ENCODE data around the gene STK16. TPM values are rescaled to one million over a fixed set of nuclear protein-coding genes. Genes with fewer than 3 reads are reported as not detected.

STK16 gene
- total RNA-seq, 2 donors from 2014 or later: 15.6 to 17.4 TPM

- ATAC-seq: no peak
- intact Hi-C loops (cut with DNase I): loop anchor here (2.0 to 10.0 kb wide), 2 partner anchors 15 to 49 kb away; partner anchors contain the start of genes DNAJB2 (in 1 of the 2), GLB1L (in 1 of the 2) and STK16 (in 1 of the 2)
- DNase-seq: no peak
These were observed 48.5 kb downstream of the STK16 start for GRCh38 chr2:219293736-219294231.

DNA sequence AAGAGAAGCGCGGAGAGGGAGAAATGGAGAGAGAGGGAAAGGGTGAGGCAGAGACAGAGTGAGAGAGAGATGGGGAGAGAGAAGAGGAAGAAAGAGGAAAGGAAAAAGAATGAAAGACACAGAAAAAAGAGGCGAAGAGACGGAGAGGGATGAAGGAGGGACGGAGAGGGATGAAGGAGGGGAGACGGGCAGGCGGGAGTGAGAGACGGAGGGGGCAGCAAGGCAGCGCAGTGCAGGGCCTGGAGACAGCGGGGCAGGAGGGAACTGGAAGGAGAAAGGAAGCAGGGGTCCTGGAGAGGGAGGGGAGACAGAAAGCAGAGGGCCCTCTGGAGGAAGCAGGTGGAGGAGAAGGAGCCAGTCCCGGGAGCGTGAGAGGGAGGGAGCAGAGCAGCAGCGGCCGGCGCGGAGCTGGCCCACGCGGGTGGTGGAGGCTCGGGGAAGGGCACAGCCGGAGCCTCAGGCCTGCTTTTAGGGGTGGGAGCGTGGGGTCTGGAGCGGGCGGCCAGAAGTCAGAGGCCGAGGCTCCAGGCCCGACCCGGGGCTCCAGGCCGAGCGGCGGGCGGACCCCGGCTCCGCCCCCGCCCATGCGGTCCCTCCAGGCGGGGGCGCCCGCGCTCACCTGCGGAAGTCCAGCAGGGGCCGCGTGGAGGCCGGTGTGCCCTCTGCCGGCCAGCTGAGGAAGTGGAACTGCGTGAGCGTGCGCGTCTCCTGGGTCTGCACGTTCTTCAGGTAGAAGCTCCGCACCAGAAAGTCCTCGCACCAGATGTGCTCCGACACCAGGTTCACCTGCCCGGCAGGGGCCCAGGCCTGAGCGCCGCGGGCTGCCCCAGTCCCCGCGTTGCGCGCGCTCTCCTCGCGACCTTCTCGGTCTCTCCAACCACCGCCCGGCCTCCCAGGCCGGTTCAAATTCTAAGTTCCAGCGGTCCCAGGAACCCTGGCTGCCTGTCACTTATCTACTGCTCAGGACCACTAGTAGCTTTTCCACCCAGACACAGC lies 49.4 kb downstream of the STK16 start:
- DNase-seq (peak; percentile 90), ATAC-seq (peak; percentile 88 to 92)
- intact Hi-C loops (cut with DNase I): loop anchor here (2.0 to 10.0 kb wide), 3 partner anchors 16 to 132 kb away; partner anchors contain the start of genes DNAJB2 (in 1 of the 2), GLB1L (in 1 of the 2), NHEJ1 (in 1 of the 2) and STK16 (in 1 of the 2)

GRCh38 chr2:219296142-219296541 lies 50.9 kb downstream of the STK16 start:
- ATAC-seq (no peak), DNase-seq (no peak)
- intact Hi-C loops (cut with DNase I): loop anchor here in 1 of 2 donors (5.0 to 10.0 kb wide), 2 partner anchors 51 to 134 kb away; partner anchors contain the start of genes GLB1L, NHEJ1 and STK16

- intact Hi-C loops (cut with DNase I): loop anchor here in 1 of 2 donors (5.0 to 10.0 kb wide), 2 partner anchors 52 to 135 kb away; partner anchors contain the start of genes GLB1L, NHEJ1 and STK16
- no peak for DNase-seq
- ATAC-seq: no peak
These were observed 51.5 kb downstream of the STK16 start for GRCh38 chr2:219296631-219297391.

GRCh38 chr2:219297766-219298456 lies 52.6 kb downstream of the STK16 start:
- ATAC-seq (no peak), DNase-seq (no peak)
- intact Hi-C loops (cut with DNase I): loop anchor here (2.0 to 10.0 kb wide), 3 partner anchors 53 to 137 kb away; partner anchors contain the start of genes NHEJ1 (in 2 of the 2), GLB1L (in 1 of the 2) and STK16 (in 1 of the 2)

DNA sequence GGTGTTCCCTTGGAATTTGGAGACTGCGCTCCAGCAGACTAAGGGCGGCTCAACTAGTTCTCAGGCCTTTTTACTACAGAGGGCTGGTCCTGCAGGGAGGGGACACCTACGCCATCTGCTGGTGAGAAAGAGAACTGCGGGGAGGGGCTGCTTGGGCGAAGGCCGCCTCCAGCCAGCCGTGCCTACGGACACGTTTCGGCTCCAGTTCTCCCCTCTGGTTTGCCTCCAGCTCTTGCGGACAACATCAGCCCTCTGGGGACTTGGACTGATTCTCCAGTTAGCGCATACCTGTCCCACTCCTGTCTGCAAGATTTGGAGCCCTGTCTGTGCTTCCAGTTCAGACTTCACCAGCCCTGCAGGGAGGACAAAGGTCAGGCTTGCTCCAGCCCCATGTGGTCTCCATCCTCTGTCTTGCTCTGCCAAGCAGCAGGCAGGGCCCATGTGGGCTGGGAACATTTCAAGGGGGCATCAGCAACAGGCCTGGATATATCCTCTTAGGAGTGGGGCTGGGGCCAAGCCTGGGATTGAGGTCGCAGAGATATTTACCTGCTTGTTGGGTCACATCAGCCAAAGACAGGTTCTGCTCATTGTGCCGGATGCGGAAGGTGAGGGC lies 53.6 kb downstream of the STK16 start:
- intact Hi-C loops (cut with DNase I): loop anchor here (2.0 to 10.0 kb wide), 3 partner anchors 54 to 138 kb away; partner anchors contain the start of genes NHEJ1 (in 2 of the 2), GLB1L (in 1 of the 2) and STK16 (in 1 of the 2)

GRCh38 chr2:219299372-219299760 lies 54.1 kb downstream of the STK16 start:
- DNase-seq: no peak
- ATAC-seq: no peak
- intact Hi-C loops (cut with DNase I): loop anchor here (2.0 to 10.0 kb wide), 3 partner anchors 55 to 139 kb away; partner anchors contain the start of genes NHEJ1 (in 2 of the 2), GLB1L (in 1 of the 2) and STK16 (in 1 of the 2)

More for the DNA sequence above, 53.6 kb downstream of the STK16 start:
- ATAC-seq (peak; percentile 65 to 70), DNase-seq (peak; percentile 85)

Small RNA genes within 50 kb of the gene (microRNA-seq; reads per million reads assigned to microRNA genes)
- gene MIR153-1: 0 to 0.20 reads per million in 2 donors

Other genes with a start within 250 kb of the STK16 start
- not detected for gene CFAP65, start 204.0 kb upstream of the STK16 start, total RNA-seq
- not detected for gene IHH, start 184.6 kb upstream of the STK16 start, total RNA-seq
- 1 to 10 TPM; 4.7 to 6.9 TPM for gene NHEJ1, start 84.7 kb upstream of the STK16 start, total RNA-seq
- gene SLC23A3, start 75.5 kb upstream of the STK16 start, total RNA-seq: under 1 TPM; 0.47 to 0.50 TPM
- gene CNPPD1, start 68.6 kb upstream of the STK16 start, total RNA-seq: 10 to 100 TPM; 46.9 to 56.9 TPM
- 10 to 100 TPM; 43.4 to 46.0 TPM for gene RETREG2, start 67.2 kb upstream of the STK16 start, total RNA-seq
- gene ZFAND2B, start 38.7 kb upstream of the STK16 start, total RNA-seq: 10 to 100 TPM; 21.2 to 26.5 TPM
- gene ABCB6, start 26.5 kb upstream of the STK16 start, total RNA-seq: 10 to 100 TPM; 14.2 to 23.0 TPM
- gene ATG9A, start 15.8 kb upstream of the STK16 start, total RNA-seq: 10 to 100 TPM; 69.0 to 74.4 TPM
- gene ANKZF1, start 15.7 kb upstream of the STK16 start, total RNA-seq: 10 to 100 TPM; 16.0 to 20.3 TPM
- gene GLB1L, start within 50 bp of the STK16 start, total RNA-seq: 1 to 10 TPM; 4.7 to 4.9 TPM
- gene TUBA4B, start 7.8 kb downstream of the STK16 start, total RNA-seq: not detected
- 10 to 100 TPM; 42.1 to 72.9 TPM for gene TUBA4A, start 8.4 kb downstream of the STK16 start, total RNA-seq
- 10 to 100 TPM; 43.7 to 63.6 TPM for gene DNAJB2, start 33.9 kb downstream of the STK16 start, total RNA-seq
- not detected for gene PTPRN, start 63.9 kb downstream of the STK16 start, total RNA-seq
- not detected for gene RESP18, start 87.3 kb downstream of the STK16 start, total RNA-seq
- 10 to 100 TPM; 52.6 to 70.5 TPM for gene DNPEP, start 142.4 kb downstream of the STK16 start, total RNA-seq
- gene DES, start 172.9 kb downstream of the STK16 start, total RNA-seq: 1,000 to 10,000 TPM; 5,895 to 7,519 TPM
- gene SPEG, start 189.4 kb downstream of the STK16 start, total RNA-seq: 10 to 100 TPM; 94.6 to 94.9 TPM

All from left cardiac atrium (tissue), 4 donors.